WTC11 (cell line): ENCODE measurements around the gene MYL7.

Experiments
- ESRRA ChIP-seq: sonication (generic); formaldehyde crosslinking; IDR thresholded peaks from 2 replicates; pipeline ENCODE4 v1.8.1; 2022; ENCODE audit warnings: mild to moderate bottlenecking, missing genetic modification reagents, borderline replicate concordance
- KAT7 ChIP-seq: sonication (generic); formaldehyde crosslinking; IDR thresholded peaks from 2 replicates; pipeline ENCODE4 v1.8.1; 2023; ENCODE audit warnings: missing genetic modification reagents, mild to moderate bottlenecking, borderline replicate concordance
- NFYB ChIP-seq: sonication (generic); formaldehyde crosslinking; conservative IDR thresholded peaks from 2 replicates; pipeline ENCODE4 v1.8.0; 2022; ENCODE audit warnings: low read depth, missing genetic modification reagents
- NR2C2 ChIP-seq: sonication (generic); formaldehyde crosslinking; IDR thresholded peaks from 2 replicates; pipeline ENCODE4 v1.8.0; 2022; ENCODE audit warnings: mild to moderate bottlenecking, missing genetic modification reagents
- TEAD4 ChIP-seq: sonication (generic); formaldehyde crosslinking; IDR thresholded peaks from 2 replicates; pipeline ENCODE4 v1.8.0; 2022; ENCODE audit warnings: mild to moderate bottlenecking, missing genetic modification reagents
- ZNF317 ChIP-seq: sonication (generic); formaldehyde crosslinking; IDR thresholded peaks from 2 replicates; pipeline ENCODE4 v1.8.1; 2023; ENCODE audit warnings: low read depth, mild to moderate bottlenecking, moderate library complexity, missing genetic modification reagents, borderline replicate concordance
- ZNF423 ChIP-seq: fragments of 250-450 bp; sonication (Bioruptor Pico); IDR thresholded peaks from 2 replicates; pipeline ENCODE4 v2.1.2; 2022; ENCODE audit warnings: mild to moderate bottlenecking, moderate library complexity
- TF ChIP-seq, protein P1 (sequence below): fragments of 200-600 bp; IDR thresholded peaks from 2 replicates; pipeline ENCODE4 v1.8.0; 2022; ENCODE audit warnings: antibody characterized with exemption
- TF ChIP-seq, protein P2 (sequence below): sonication (generic); formaldehyde crosslinking; IDR thresholded peaks from 2 replicates; pipeline ENCODE4 v1.8.0; 2022; ENCODE audit warnings: mild to moderate bottlenecking, missing genetic modification reagents
- TF ChIP-seq, protein P3 (sequence below): sonication (generic); formaldehyde crosslinking; IDR thresholded peaks from 2 replicates; pipeline ENCODE4 v1.8.1; 2022; ENCODE audit warnings: low read depth, missing genetic modification reagents, borderline replicate concordance
- TF ChIP-seq, protein P4 (sequence below): sonication (generic); formaldehyde crosslinking; IDR thresholded peaks from 2 replicates; pipeline ENCODE4 v1.8.0; 2022; ENCODE audit warnings: mild to moderate bottlenecking, missing genetic modification reagents

DNA sequence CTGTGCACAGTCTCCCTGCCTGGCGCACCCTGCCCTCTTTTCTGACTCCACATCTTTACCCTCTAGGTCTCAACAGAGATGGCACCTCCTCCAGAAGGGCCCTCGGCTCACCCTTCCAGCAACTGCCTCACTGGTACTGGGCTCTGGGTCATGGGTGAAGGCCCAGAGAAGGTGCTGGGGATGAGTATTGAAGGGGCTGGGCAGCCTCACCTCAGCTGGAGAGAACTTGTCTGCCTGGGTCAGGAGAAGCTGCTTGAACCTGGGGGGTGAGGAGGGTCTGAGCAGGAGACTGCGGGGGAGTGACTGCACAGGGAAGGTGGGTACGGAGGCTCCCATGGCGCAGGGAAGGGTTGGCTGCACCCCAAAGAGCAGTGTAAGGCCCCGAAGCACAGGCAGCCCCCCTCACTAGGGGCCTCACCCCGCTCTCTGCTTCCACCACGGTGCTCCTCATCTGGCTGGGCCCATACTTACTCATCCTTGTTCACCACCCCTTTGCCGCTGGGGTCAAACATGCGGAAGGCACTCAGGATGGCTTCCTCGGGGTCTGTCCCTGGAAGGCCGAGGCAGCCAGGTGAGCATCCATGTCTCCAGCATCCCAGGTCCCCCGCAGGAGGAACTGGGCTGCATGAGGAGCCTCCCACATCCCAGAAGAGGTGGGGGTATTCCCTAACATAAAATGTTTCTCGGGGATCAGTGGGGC, 1.7 kb downstream of the MYL7 start:
- TF ChIP-seq, protein P1, sequence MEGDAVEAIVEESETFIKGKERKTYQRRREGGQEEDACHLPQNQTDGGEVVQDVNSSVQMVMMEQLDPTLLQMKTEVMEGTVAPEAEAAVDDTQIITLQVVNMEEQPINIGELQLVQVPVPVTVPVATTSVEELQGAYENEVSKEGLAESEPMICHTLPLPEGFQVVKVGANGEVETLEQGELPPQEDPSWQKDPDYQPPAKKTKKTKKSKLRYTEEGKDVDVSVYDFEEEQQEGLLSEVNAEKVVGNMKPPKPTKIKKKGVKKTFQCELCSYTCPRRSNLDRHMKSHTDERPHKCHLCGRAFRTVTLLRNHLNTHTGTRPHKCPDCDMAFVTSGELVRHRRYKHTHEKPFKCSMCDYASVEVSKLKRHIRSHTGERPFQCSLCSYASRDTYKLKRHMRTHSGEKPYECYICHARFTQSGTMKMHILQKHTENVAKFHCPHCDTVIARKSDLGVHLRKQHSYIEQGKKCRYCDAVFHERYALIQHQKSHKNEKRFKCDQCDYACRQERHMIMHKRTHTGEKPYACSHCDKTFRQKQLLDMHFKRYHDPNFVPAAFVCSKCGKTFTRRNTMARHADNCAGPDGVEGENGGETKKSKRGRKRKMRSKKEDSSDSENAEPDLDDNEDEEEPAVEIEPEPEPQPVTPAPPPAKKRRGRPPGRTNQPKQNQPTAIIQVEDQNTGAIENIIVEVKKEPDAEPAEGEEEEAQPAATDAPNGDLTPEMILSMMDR: no peak
- TF ChIP-seq NR2C2 (CRISPR knock-in tag) (no peak), NFYB (CRISPR knock-in tag) (no peak), TEAD4 (CRISPR knock-in tag) (no peak), KAT7 (CRISPR knock-in tag) (no peak), ZNF423 (CRISPR knock-in tag) (no peak), ZNF317 (no peak), ESRRA (no peak)
- TF ChIP-seq, protein P2, sequence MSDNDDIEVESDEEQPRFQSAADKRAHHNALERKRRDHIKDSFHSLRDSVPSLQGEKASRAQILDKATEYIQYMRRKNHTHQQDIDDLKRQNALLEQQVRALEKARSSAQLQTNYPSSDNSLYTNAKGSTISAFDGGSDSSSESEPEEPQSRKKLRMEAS: no peak
- TF ChIP-seq, protein P3, sequence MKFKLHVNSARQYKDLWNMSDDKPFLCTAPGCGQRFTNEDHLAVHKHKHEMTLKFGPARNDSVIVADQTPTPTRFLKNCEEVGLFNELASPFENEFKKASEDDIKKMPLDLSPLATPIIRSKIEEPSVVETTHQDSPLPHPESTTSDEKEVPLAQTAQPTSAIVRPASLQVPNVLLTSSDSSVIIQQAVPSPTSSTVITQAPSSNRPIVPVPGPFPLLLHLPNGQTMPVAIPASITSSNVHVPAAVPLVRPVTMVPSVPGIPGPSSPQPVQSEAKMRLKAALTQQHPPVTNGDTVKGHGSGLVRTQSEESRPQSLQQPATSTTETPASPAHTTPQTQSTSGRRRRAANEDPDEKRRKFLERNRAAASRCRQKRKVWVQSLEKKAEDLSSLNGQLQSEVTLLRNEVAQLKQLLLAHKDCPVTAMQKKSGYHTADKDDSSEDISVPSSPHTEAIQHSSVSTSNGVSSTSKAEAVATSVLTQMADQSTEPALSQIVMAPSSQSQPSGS (CRISPR knock-in tag): no peak
- TF ChIP-seq, protein P4, sequence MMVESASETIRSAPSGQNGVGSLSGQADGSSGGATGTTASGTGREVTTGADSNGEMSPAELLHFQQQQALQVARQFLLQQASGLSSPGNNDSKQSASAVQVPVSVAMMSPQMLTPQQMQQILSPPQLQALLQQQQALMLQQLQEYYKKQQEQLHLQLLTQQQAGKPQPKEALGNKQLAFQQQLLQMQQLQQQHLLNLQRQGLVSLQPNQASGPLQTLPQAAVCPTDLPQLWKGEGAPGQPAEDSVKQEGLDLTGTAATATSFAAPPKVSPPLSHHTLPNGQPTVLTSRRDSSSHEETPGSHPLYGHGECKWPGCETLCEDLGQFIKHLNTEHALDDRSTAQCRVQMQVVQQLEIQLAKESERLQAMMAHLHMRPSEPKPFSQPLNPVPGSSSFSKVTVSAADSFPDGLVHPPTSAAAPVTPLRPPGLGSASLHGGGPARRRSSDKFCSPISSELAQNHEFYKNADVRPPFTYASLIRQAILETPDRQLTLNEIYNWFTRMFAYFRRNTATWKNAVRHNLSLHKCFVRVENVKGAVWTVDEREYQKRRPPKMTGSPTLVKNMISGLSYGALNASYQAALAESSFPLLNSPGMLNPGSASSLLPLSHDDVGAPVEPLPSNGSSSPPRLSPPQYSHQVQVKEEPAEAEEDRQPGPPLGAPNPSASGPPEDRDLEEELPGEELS (CRISPR knock-in tag): no peak
